Measurements from ENCODE around the gene MYG1.

The MYG1 gene

DNA sequence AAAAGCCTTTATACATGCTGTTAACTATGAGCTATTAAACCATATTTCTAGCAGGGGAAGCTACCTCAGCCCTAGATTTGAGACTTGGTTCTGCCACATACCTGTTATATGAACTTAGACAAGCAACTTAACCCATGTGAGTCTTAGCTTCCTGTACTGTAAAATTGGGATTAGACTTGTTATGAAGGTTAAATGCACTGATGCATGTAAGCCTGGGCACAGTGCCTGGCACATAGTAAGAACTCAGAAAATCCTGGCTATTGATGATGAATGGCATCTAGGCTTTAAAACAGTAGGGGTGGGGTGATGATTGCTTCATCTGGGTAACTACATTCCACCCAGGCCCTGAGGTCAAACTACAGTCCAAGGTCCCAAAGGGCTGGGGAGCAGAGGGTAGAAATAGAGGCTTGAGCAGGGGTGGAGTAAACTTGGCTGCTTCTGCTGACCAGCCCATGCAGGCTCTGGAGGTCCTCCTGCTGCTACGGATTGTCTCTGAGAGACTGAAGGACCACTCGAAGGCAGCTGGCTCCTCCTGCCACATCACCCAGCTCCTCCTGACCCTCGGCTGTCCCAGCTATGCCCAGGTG, 20.1 kb upstream of the MYG1 start:
- ATAC-seq, result no peak
- TF ChIP-seq OSR1 (CRISPR knock-in tag; IDR thresholded peaks at IDR 0.05) (no peak), RARB (CRISPR knock-in tag; IDR thresholded peaks at IDR 0.05) (no peak), ISL1 (CRISPR knock-in tag; IDR thresholded peaks at IDR 0.05) (no peak), TOX (CRISPR knock-in tag; IDR thresholded peaks at IDR 0.05; ENCODE audit: borderline replicate concordance) (no peak), ZFP30 (CRISPR knock-in tag; IDR thresholded peaks at IDR 0.05) (no peak), CSRNP3 (CRISPR knock-in tag; IDR thresholded peaks at IDR 0.05) (no peak), ESRRG (CRISPR knock-in tag; IDR thresholded peaks at IDR 0.05) (no peak), ZNF8 (CRISPR knock-in tag; IDR thresholded peaks at IDR 0.05) (no peak), PATZ1 (CRISPR knock-in tag; IDR thresholded peaks at IDR 0.05; ENCODE audit: borderline replicate concordance) (no peak), CSDC2 (CRISPR knock-in tag; IDR thresholded peaks at IDR 0.05) (no peak), BACH2 (CRISPR knock-in tag; IDR thresholded peaks at IDR 0.05; ENCODE audit: borderline replicate concordance) (no peak)
- TF ChIP-seq, protein P1, sequence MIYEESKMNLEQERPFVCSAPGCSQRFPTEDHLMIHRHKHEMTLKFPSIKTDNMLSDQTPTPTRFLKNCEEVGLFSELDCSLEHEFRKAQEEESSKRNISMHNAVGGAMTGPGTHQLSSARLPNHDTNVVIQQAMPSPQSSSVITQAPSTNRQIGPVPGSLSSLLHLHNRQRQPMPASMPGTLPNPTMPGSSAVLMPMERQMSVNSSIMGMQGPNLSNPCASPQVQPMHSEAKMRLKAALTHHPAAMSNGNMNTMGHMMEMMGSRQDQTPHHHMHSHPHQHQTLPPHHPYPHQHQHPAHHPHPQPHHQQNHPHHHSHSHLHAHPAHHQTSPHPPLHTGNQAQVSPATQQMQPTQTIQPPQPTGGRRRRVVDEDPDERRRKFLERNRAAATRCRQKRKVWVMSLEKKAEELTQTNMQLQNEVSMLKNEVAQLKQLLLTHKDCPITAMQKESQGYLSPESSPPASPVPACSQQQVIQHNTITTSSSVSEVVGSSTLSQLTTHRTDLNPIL (CRISPR knock-in tag; IDR thresholded peaks at IDR 0.05; ENCODE audit: low read depth), result no peak
- TF ChIP-seq, protein P2, sequence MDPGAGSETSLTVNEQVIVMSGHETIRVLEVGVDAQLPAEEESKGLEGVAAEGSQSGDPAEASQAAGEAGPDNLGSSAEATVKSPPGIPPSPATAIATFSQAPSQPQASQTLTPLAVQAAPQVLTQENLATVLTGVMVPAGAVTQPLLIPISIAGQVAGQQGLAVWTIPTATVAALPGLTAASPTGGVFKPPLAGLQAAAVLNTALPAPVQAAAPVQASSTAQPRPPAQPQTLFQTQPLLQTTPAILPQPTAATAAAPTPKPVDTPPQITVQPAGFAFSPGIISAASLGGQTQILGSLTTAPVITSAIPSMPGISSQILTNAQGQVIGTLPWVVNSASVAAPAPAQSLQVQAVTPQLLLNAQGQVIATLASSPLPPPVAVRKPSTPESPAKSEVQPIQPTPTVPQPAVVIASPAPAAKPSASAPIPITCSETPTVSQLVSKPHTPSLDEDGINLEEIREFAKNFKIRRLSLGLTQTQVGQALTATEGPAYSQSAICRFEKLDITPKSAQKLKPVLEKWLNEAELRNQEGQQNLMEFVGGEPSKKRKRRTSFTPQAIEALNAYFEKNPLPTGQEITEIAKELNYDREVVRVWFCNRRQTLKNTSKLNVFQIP (CRISPR knock-in tag; IDR thresholded peaks at IDR 0.05; ENCODE audit: borderline replicate concordance, low read depth), result no peak

DNA sequence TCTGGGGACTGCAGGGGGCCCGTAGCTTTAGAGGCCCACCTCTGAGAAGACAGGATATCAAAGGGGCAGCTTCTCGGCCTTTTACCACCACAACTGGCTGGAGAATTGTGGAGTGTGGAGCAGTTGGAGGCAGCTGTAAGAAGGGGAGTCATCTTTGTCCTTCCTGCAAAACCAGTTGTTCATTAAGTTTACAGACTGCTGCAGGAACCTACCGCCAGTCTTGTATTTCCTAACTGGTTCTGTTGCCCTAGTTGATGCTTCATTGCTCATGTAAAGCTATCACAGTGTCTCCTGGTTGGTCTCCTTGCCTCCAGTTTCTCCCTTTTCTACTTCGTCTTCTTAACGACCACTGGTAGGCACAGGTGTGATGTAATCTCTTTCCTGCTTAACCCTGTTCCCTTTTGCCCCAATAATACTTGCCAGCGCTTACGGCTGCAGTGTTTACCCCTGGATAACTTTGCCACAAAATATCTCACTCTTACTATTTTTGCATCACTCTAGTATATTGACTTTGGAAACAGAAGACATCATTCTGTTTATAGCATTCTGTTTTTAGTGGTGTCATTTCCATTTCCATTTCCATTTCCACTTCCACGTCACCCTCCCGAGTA, 19.5 kb upstream of the MYG1 start:
- no peak for ATAC-seq
- TF ChIP-seq GLIS3 (CRISPR knock-in tag; IDR thresholded peaks at IDR 0.05), result no peak
- no peak for TF ChIP-seq CSRNP3 (CRISPR knock-in tag; IDR thresholded peaks at IDR 0.05)
- no peak for TF ChIP-seq ZFP30 (CRISPR knock-in tag; IDR thresholded peaks at IDR 0.05)
- TF ChIP-seq PATZ1 (CRISPR knock-in tag; IDR thresholded peaks at IDR 0.05; ENCODE audit: borderline replicate concordance), result no peak
- no peak for TF ChIP-seq OSR1 (CRISPR knock-in tag; IDR thresholded peaks at IDR 0.05)
- TF ChIP-seq ZC3H10 (CRISPR knock-in tag; IDR thresholded peaks at IDR 0.05), result no peak
- no peak for TF ChIP-seq ESRRG (CRISPR knock-in tag; IDR thresholded peaks at IDR 0.05)
- TF ChIP-seq SNAI2 (CRISPR knock-in tag; IDR thresholded peaks at IDR 0.05), result no peak

GRCh38 chr12:53286448-53286847, 13.0 kb upstream of the MYG1 start:
- no peak for ATAC-seq
- TF ChIP-seq PATZ1 (CRISPR knock-in tag; IDR thresholded peaks at IDR 0.05; ENCODE audit: borderline replicate concordance), result no peak
- no peak for TF ChIP-seq RARB (CRISPR knock-in tag; IDR thresholded peaks at IDR 0.05)
- no peak for TF ChIP-seq BACH2 (CRISPR knock-in tag; IDR thresholded peaks at IDR 0.05; ENCODE audit: borderline replicate concordance)
- TF ChIP-seq ZC3H10 (CRISPR knock-in tag; IDR thresholded peaks at IDR 0.05), result no peak
- TF ChIP-seq OSR1 (CRISPR knock-in tag; IDR thresholded peaks at IDR 0.05), result no peak
- no peak for TF ChIP-seq ZFP3 (CRISPR knock-in tag; IDR thresholded peaks at IDR 0.05)
- TF ChIP-seq ZNF565 (CRISPR knock-in tag; conservative IDR thresholded peaks at IDR 0.05; ENCODE audit: low read depth), result no peak
- TF ChIP-seq GLIS3 (CRISPR knock-in tag; IDR thresholded peaks at IDR 0.05), result no peak
- TF ChIP-seq, protein P3, sequence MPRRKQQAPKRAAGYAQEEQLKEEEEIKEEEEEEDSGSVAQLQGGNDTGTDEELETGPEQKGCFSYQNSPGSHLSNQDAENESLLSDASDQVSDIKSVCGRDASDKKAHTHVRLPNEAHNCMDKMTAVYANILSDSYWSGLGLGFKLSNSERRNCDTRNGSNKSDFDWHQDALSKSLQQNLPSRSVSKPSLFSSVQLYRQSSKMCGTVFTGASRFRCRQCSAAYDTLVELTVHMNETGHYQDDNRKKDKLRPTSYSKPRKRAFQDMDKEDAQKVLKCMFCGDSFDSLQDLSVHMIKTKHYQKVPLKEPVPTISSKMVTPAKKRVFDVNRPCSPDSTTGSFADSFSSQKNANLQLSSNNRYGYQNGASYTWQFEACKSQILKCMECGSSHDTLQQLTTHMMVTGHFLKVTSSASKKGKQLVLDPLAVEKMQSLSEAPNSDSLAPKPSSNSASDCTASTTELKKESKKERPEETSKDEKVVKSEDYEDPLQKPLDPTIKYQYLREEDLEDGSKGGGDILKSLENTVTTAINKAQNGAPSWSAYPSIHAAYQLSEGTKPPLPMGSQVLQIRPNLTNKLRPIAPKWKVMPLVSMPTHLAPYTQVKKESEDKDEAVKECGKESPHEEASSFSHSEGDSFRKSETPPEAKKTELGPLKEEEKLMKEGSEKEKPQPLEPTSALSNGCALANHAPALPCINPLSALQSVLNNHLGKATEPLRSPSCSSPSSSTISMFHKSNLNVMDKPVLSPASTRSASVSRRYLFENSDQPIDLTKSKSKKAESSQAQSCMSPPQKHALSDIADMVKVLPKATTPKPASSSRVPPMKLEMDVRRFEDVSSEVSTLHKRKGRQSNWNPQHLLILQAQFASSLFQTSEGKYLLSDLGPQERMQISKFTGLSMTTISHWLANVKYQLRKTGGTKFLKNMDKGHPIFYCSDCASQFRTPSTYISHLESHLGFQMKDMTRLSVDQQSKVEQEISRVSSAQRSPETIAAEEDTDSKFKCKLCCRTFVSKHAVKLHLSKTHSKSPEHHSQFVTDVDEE (CRISPR knock-in tag; IDR thresholded peaks at IDR 0.05), result no peak
- TF ChIP-seq ZFP30 (CRISPR knock-in tag; IDR thresholded peaks at IDR 0.05), result no peak
- TF ChIP-seq ZNF8 (CRISPR knock-in tag; IDR thresholded peaks at IDR 0.05), result no peak

Measured in SK-N-SH treated with all-trans-retinoic acid at 6 μM for 48 hours (cell line).